DND-41 (cell line): ENCODE results near the gene CXCR3.
"Not testable (repeated sequence)": the region's sequence is repeated elsewhere in the genome, so short reads cannot be mapped to it uniquely, and the experiment has no call there.

Experiments
- ATAC-seq: fragments of 200-7000 bp; cut with Tn5 transposase; 3 replicates; pipeline ENCODE4 v1.9.1; 2021; ENCODE audit warnings: low read depth; ENCODE audit not compliant: insufficient read depth
- DNase-seq: peaks from one replicate; pipeline ENCODE4 v3.0.0-alpha.2; 2020
- H2AFZ ChIP-seq: 2 replicates; pipeline ENCODE4 v1.6.0; 2012; ENCODE audit warnings: low read depth, low read length
- H3K27ac ChIP-seq: 2 replicates; pipeline ENCODE4 v1.5.1; 2012; ENCODE audit warnings: low read length, inconsistent platforms
- H3K27me3 ChIP-seq: fragments of 200-600 bp; sonication (generic); 2 replicates; pipeline ENCODE4 v1.6.0; 2012; ENCODE audit warnings: low read length, mild to moderate bottlenecking, inconsistent platforms; ENCODE audit not compliant: insufficient read depth, poor library complexity
- H3K36me3 ChIP-seq: 2 replicates; pipeline ENCODE4 v1.5.1; 2012; ENCODE audit warnings: low read length, inconsistent platforms; ENCODE audit not compliant: insufficient read depth
- H3K4me1 ChIP-seq: 2 replicates; pipeline ENCODE4 v1.5.1; 2012; ENCODE audit warnings: mild to moderate bottlenecking, low read length; ENCODE audit not compliant: insufficient read depth
- H3K4me2 ChIP-seq: 2 replicates; pipeline ENCODE4 v1.6.0; 2012; ENCODE audit warnings: mild to moderate bottlenecking, moderate library complexity, low read length, inconsistent platforms; ENCODE audit not compliant: insufficient read depth
- H3K4me3 ChIP-seq, 2 experiments: fragments of 200-600 bp in 1 of 2; shearing (Covaris generic) in 1 of 2; 2 replicates each; pipeline ENCODE4 v1.5.1; 2012 to 2016; ENCODE audit warnings: inconsistent platforms in 2 of 2, low read length in 2 of 2, mild to moderate bottlenecking in 2 of 2, low read depth in 1 of 2, moderate library complexity in 1 of 2
- H3K79me2 ChIP-seq: 2 replicates; pipeline ENCODE4 v1.6.0; 2012; ENCODE audit warnings: low read length, inconsistent platforms; ENCODE audit not compliant: insufficient read depth
- H3K9ac ChIP-seq: 2 replicates; pipeline ENCODE4 v1.6.0; 2012; ENCODE audit warnings: low read depth, mild to moderate bottlenecking, inconsistent platforms, low read length, moderate library complexity
- H3K9me3 ChIP-seq: 2 replicates; pipeline ENCODE4 v1.5.1; 2012; ENCODE audit warnings: low read length, moderate library complexity, mild to moderate bottlenecking, inconsistent platforms; ENCODE audit not compliant: insufficient read depth, severe bottlenecking
- H4K20me1 ChIP-seq: 2 replicates; pipeline ENCODE4 v1.6.0; 2012; ENCODE audit warnings: low read length; ENCODE audit not compliant: insufficient read depth
- CTCF ChIP-seq: IDR thresholded peaks from 2 replicates; pipeline ENCODE4 v1.5.1; 2012; ENCODE audit warnings: borderline replicate concordance, low read length, moderate library complexity, mild to moderate bottlenecking; ENCODE audit not compliant: poor library complexity, severe bottlenecking; ENCODE audit errors: extremely low read depth
- EZH2 ChIP-seq: IDR thresholded peaks from 3 replicates; pipeline ENCODE4 v1.6.1; 2012; ENCODE audit warnings: borderline replicate concordance, low read depth, mild to moderate bottlenecking, moderate library complexity, low read length, inconsistent platforms; ENCODE audit not compliant: severe bottlenecking

Gene CXCR3

DNA sequence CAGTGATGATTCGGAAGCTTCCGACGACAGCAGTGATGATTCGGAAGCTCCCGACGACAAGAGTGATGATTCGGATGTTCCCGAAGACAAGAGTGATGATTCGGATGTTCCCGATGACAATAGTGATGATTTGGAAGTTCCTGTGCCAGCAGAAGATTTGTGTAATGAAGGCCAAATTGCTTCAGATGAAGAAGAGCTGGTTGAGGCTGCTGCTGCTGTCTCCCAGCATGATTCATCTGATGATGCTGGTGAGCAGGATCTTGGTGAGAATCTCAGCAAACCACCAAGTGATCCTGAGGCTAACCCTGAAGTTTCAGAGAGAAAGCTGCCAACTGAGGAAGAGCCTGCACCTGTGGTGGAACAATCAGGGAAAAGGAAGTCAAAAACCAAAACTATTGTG lies 14.2 kb downstream of the CXCR3 start:
- DNase-seq: no peak
- no peak overlapping the region for H3K4me3 ChIP-seq
- H3K4me2 ChIP-seq: no peak overlapping the region
- no peak overlapping the region for H3K9ac ChIP-seq
- H3K27ac ChIP-seq: no peak overlapping the region
- H3K36me3 ChIP-seq: peaks cover 49% of the 10 kb centered on the region
- H3K27me3 ChIP-seq: no peaks in the 10 kb centered on the region
- TF ChIP-seq CTCF (no peak), EZH2 (no peak)
- no peak overlapping the region for H2AFZ ChIP-seq
- H3K4me1 ChIP-seq: peaks cover 8% of the 10 kb centered on the region
- no peaks in the 10 kb centered on the region for H4K20me1 ChIP-seq
- H3K79me2 ChIP-seq: no peaks in the 10 kb centered on the region
- ATAC-seq: no peak
- no peaks in the 10 kb centered on the region for H3K9me3 ChIP-seq

DNA sequence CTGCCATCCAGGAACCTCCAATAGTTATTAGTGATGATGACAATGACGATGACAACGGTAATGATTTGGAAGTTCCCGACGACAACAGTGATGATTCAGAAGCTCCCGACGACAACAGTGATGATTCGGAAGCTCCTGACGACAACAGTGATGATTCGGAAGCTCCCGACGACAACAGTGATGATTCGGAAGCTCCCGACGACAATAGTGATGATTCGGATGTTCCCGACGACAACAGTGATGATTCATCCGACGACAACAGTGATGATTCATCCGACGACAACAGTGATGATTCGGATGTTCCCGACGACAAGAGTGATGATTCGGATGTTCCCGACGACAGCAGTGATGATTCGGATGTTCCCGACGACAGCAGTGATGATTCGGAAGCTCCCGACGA lies 14.7 kb downstream of the CXCR3 start:
- no peak for DNase-seq
- Histone ChIP-seq H3K79me2 (no peaks in the 10 kb centered on the region), H4K20me1 (no peaks in the 10 kb centered on the region), H3K36me3 (peaks cover 48% of the 10 kb centered on the region), H3K27me3 (no peaks in the 10 kb centered on the region), H3K4me3 (no peak overlapping the region), H2AFZ (no peak overlapping the region), H3K4me2 (no peak overlapping the region), H3K9ac (no peak overlapping the region), H3K4me1 (peaks cover 8% of the 10 kb centered on the region), H3K9me3 (no peaks in the 10 kb centered on the region), H3K27ac (no peak overlapping the region)
- ATAC-seq: no peak
- TF ChIP-seq CTCF (no peak), EZH2 (no peak)

GRCh38 chrX:71599965-71600364 lies 18.3 kb downstream of the CXCR3 start:
- H3K36me3 ChIP-seq: peaks cover 38% of the 10 kb centered on the region
- no peak for DNase-seq
- no peak overlapping the region for H3K4me2 ChIP-seq

DNA sequence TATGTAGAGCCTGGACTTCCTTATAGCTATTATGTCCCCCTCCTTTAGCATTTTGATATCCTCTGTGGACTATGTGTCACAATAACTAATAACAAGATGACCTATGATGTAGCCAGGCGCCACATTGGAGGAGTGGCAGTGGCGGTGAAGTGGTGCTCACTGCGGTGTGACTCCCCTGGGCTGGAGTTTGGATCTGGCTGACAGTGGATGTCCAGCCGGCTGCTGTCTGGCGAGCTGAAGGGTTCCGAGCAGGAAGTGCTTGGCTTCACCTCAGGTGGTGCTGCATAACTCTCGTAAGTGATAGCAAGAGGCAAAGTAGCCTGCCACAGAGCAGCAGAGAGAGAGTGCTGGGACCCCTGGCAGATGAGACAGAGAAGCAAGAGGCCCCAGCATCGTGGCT lies 25.1 kb downstream of the CXCR3 start:
- not testable (repeated sequence) for H3K36me3 ChIP-seq, H4K20me1 ChIP-seq, H3K27me3 ChIP-seq, H3K79me2 ChIP-seq, ATAC-seq, H3K27ac ChIP-seq, H3K9ac ChIP-seq, H3K4me2 ChIP-seq, H3K4me1 ChIP-seq, DNase-seq, H3K4me3 ChIP-seq, H2AFZ ChIP-seq, H3K9me3 ChIP-seq

More at GRCh38 chrX:71599965-71600364, 18.3 kb downstream of the CXCR3 start:
- H4K20me1 ChIP-seq: no peaks in the 10 kb centered on the region
- H2AFZ ChIP-seq: no peak overlapping the region
- no peaks in the 10 kb centered on the region for H3K27me3 ChIP-seq
- TF ChIP-seq EZH2 (no peak), CTCF (no peak)
- no peak overlapping the region for H3K4me3 ChIP-seq
- no peak for ATAC-seq
- H3K27ac ChIP-seq: no peak overlapping the region
- H3K4me1 ChIP-seq: no peaks in the 10 kb centered on the region
- H3K9me3 ChIP-seq: no peaks in the 10 kb centered on the region
- H3K9ac ChIP-seq: no peak overlapping the region
- no peaks in the 10 kb centered on the region for H3K79me2 ChIP-seq
